GM21737 (cell line): ENCODE results near the gene MED16.

Experiments
- ATAC-seq: cut with Tn5 transposase; IDR thresholded peaks from one replicate; pipeline ENCODE4 v1.9.1; 2021; ENCODE audit warnings: mild to moderate bottlenecking, moderate library complexity; ENCODE audit not compliant: unreplicated experiment

MED16 gene, protein sequence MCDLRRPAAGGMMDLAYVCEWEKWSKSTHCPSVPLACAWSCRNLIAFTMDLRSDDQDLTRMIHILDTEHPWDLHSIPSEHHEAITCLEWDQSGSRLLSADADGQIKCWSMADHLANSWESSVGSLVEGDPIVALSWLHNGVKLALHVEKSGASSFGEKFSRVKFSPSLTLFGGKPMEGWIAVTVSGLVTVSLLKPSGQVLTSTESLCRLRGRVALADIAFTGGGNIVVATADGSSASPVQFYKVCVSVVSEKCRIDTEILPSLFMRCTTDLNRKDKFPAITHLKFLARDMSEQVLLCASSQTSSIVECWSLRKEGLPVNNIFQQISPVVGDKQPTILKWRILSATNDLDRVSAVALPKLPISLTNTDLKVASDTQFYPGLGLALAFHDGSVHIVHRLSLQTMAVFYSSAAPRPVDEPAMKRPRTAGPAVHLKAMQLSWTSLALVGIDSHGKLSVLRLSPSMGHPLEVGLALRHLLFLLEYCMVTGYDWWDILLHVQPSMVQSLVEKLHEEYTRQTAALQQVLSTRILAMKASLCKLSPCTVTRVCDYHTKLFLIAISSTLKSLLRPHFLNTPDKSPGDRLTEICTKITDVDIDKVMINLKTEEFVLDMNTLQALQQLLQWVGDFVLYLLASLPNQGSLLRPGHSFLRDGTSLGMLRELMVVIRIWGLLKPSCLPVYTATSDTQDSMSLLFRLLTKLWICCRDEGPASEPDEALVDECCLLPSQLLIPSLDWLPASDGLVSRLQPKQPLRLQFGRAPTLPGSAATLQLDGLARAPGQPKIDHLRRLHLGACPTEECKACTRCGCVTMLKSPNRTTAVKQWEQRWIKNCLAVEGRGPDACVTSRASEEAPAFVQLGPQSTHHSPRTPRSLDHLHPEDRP

DNA sequence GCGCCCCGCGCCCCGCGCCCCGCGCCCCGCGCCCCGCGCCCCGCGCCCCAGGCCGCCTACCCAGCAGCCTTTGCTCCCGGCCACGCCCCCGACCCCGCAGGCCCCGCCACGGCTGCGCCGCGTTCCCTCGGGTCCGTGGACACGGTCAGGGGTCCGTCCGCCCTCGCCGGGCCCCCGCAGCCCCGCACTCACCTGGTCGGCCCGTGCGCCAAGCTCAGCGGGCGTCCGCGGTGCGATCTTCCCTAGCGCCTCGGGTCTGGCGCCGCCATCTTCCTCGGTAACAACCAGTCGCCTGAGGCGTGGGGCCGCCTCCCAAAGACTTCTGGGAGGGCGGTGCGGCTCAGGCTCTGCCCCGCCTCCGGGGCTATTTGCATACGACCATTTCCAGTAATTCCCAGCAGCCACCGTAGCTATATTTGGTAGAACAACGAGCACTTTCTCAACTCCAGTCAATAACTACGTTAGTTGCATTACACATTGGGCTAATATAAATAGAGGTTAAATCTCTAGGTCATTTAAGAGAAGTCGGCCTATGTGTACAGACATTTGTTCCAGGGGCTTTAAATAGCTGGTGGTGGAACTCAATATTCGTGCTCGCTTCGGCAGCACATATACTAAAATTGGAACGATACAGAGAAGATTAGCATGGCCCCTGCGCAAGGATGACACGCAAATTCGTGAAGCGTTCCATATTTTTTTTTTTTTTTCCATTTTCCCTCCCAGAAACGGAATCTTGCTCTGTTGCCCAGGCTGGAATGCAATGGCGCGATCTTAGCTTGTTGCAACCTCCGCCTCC is at the start of gene MED16, which contains the start of gene RNU6-9:
Gene MED16, minus strand, starts transcription at position 294 of the 796 bp plus-strand sequence. CDS start 2,056 bp downstream, outside the sequence.
Gene RNU6-9, plus strand, starts transcription at position 591 of the 796 bp plus-strand sequence.
- peak; percentile 68 for ATAC-seq

DNA sequence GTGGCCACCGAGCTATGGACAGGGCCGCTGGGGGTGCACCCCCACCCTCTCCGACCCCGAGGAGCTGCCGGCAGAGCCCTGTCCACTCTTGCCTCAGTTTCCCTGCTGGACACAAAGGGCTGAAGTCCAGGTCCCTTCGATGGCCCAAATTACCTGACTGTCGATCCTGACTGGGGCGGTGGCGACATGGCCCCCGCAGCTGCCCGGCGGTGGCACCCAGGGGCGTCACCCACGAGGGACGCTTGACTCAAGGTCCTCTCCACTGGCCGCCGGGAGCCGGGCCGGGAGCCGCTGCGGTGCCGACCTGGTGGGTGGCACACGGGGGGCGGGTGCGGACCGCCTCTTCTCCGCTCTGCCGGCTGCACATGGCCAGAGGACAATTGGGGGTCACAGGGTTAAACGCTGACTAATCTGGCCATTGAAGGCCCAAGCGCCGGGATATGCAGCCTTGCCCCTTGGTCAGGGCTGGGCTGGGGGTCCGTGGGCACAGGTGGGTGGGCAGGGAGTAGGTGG is 49.2 kb upstream of the MED16 start:
- ATAC-seq: no peak

DNA sequence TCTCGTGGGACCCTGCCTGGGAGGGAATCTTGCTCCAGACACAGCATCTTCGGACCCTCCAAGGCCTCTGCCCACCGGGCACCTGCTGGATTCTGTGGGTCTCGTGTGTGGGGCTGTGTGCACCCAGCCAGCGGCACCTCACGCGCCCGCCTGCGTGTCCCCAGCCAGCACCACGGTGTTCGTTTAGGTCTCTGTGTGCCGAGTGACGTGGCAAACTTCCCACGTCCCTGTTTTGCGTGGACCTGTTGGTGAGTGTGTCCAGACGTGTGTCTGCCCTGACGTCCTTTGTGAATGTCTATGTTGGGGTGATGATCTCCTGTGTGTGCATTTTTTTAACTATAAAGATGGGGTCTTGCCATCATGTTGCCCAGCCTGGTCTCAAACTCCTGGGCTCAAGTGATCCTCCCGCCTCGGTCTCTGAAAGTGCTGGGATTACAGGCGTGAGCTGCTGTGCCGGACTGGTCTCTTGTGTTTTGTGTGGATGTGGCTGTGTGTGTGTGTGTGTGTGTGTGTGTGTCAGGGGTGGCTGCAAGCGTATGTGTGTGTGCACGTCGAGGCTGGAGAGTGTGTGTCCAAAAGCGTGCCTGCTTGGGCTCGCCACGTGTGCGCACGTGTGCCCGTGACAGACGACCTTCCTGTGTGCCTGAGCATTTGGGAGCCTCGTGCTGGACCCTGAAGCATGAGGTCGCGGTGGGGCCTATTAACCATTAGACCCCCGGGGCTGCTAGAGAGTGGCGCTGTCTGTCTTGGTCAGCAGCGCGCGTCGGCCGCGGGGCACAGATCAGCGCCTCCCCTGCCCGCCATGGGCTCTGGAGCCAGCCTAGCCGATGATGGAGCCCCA is 48.5 kb upstream of the MED16 start:
- ATAC-seq: no peak

DNA sequence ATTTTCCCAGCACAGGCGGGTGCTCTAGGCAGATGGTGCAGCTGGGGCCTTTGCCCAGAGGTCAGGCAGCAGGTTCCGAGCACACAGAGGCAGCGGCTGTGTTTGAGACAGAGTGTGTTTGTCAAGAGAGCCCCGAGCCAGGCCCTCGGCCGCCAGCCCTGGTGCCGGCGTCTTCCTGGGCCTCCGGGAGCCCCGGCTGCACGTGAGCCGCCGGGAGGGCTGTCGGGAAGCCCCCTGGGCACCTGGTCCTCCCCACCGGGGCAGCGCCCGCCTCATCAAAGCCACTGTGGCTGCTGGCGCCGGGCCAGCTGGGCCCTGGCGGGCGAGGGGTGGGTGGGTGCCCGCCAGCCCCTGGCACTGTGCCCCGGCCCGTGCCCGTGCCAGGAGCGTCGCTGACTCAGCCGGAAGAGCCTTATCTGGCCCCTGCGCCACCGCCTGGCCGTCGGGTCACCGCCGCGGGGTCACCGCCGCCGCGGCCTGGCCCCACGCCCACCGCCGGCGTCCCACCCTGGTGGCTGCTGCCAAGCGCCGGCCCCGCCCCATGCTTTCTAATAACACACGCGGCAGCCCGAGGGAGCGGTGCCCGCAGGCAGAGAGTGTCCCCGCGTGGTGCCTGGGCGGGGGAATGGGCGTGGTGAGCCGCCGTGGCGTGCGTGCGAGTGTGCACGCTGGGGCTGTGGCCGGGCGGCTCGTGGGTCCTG is 47.8 kb upstream of the MED16 start:
- ATAC-seq: no peak

DNA sequence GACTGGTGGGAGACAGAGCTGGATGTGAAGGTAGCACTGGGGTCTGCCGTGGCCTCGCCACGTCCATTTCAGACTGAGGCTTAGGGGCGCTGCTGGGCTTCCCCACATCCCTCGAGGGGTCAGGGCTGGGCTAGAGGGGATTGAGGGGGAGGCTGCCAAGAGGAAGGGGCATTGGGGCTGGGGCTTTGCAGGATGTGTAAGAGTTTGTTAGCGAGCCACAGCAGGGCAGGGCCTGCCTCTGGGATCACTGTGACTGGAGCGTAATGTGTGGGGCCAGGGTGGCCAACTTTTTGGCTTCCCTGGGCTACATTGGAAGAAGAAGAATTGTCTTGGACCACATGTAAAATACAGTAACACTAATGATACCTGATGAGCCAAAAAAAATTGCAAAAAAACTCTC is 46.9 kb upstream of the MED16 start:
- no peak for ATAC-seq

DNA sequence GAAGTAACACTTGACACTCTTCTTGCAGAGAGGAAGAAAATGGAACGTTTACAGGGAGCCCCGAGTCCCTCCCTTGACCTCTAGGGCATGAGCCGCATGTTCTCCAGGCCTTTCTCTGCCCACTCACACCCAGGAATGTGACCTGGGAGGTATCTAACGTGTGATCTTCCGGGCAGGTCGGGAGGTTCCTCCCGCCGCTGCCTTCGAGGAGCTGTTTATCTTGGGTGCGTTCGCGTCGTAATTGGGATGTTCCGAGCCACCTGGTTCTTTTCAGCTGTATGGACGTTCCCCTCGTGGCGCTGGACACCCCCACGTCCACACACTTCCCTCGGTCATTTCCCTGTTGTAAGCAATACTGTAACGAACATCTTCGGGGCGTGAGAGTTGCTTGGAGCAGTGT is 46.5 kb upstream of the MED16 start:
- ATAC-seq: no peak

DNA sequence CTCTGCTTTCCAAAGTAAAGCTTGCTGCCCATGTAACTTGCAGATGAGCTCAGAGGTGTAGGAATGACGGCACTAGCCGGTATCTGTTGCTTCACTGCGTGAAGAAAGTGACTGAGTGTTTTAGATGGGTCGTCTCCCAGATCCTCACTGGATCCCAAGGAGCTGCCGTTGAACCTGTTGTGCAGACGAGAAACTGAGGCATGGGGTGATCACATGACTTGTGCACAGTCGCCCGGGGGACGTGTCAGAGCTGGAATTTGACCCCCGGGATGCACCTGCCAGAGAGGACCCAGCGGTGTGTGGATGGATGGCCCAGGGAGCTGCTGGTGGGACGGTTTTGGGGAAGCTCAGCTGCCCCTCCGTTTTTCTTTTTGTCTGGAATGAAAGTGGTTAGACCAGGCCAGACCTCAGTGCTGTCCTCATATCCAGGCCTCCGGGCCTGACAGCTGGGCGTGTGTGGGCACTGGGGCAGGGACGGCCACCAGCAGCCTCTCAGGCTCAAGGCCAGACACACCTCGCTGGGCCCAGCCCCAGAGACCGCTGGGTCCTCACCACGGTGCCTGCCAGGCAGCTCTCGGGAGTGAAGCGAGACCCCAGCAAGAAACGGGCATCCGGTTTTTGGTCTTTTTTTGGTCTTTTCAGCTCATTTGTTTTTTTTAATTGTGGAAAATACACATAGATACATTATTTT is 45.4 kb upstream of the MED16 start:
- no peak for ATAC-seq

DNA sequence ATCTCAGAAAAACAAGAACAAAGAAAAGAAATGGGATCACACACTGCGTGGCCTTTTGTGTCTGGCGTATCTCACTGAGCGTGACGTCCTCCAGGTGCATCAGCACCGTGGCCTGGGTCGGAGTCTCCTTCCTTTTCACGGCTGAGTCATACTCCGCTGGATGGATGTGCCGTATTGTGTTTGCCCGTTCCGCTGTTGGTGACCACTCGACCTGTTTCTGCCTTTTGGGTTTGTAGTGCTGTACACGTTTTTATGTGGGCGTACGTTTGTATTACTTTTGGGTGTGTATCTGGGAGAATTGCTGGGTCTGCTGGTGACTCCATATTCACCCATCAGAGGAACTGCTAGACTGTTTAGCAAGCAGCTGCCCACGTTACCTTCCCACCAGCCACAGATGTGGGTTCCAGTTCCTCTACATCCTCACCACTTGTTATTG is 44.3 kb upstream of the MED16 start:
- ATAC-seq: no peak

DNA sequence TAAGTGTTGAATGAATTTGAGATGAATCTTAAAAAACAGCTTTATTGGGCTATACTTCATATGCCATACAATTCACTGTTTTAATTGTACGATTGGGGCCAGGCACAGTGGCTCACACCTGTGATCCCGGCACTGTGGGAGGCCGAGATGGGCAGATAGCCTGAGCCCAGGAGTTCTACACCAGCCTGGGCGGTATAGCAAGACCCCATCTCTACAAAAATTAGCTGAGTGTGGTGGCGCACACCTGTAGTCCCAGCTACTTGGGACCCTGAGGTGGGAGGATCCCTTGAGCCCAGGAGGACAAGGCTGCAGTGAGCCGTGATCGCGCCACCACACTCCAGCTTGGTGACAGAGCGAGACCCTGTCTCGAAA is 43.2 kb upstream of the MED16 start:
- ATAC-seq: no peak

DNA sequence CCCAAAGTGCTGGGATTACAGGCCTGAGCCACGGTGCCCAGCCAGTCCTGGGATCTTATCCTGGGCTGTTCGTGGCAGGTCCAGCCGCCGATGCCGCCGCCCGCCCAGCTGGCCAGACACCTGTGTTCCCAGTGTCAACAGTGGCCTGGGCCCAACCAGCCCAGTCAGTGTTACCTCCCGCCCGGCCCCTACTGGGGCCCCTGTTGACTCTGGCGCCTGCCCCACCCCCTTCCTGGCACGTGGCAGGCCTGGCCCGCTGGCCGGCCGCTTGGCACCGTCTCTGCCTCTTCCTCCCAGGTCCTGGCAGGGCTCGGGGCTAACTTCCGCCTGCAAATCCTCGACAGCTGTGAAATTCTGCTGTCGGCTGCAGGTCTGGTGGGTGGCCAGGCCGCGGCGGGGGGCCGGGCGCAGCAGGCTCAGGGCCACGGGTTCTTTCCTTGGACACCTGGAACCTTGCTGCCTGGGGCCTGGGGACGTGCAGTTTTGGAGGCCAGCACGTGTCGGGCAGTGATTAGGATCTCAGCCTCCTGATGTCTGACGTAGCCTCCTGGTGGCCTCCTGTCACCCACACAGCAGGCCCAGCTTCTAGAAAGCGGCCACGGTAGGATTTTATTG is 42.0 kb upstream of the MED16 start:
- ATAC-seq: no peak

DNA sequence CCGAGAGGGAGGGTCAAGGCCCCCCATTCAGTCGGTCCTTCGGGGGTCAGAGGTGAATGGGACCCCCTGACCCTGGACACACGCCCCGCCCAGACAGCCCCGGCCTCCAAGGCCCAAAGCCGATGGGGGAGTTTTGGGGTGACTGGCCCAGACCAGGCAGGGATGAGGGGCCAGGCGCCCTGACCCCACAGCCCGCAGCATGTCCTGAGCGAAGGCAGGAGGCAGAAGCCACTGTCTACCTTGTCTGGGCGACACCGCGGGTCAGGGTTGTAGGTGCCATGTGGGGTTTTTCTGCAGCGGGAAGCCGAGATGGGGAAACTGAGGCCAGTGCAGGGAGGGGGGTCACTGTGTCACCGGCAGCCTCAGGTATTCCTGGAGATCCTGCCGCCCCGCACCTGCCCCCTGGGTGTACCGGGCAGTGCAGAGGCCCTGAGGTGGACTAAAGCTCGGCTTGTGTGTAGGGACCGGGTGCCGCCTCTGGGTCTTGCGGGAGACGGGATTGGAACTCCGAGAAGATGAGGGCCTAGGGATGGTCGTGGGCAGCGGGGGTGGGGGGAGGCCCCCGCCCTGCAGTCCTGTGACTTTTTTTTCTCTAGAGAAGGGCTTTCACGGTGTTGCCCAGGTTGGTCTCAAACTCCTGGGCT is 41.3 kb upstream of the MED16 start:
- ATAC-seq: no peak

DNA sequence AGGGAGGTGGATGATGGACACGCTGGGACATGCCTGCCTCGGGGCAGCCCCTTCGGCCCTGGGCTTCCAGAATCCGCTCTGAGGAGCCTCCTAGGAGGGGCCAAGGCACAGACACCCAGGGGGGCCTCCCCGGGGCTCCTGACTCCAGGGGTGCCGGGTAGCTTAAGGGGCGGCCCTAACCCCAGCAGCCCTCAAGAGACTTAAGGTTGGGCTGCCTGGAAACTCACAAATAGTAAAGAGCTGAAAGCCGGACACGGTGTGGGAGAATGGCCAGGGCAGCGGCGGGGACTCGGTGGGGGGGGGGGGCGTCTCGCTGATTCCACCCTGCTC is 40.5 kb upstream of the MED16 start:
- ATAC-seq: no peak

DNA sequence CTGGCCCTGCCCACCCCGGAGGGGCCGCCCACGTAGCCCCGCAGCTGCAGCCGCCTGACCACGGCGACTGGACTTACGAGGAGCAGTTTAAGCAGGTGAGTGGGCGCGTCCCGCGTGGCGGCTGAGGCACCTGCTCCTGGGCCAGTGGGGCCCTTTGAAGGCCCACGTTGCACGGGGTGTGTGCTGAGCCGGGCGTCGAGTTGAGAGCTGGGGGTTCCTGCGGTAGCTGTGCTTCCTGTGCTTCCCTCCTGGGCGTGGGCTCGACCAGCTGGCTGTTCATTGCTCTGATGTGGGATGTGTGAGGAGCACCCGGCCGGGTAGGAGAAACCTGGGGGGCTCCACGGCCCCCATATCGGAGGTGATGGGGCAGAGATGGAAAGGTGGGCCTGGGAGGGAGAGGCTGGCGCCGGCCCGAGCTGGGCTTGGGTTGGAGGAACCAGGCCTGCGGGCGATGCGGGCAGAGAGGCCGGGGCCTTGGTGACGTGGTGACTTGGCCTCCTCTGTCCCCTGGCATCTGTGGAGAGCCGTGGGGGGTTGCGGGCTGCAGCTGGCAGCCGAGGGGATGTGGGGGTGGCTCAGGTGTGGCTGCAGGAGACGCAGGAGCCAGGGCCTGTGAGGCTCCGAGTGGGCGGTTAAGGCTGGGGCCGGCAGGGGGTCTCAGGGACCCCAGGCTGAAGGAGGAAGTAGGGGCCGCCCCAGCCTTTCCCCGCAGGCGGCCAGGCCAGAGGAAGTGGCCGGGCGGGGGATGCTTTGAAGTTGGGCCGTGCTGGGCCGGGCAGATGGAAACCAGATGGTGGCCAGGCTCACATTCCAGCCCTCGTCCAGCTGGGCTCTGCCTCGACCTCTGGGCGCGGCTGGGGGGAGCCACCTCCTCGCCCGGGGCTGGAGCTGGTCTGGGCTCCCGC is 39.9 kb upstream of the MED16 start:
- ATAC-seq: no peak

DNA sequence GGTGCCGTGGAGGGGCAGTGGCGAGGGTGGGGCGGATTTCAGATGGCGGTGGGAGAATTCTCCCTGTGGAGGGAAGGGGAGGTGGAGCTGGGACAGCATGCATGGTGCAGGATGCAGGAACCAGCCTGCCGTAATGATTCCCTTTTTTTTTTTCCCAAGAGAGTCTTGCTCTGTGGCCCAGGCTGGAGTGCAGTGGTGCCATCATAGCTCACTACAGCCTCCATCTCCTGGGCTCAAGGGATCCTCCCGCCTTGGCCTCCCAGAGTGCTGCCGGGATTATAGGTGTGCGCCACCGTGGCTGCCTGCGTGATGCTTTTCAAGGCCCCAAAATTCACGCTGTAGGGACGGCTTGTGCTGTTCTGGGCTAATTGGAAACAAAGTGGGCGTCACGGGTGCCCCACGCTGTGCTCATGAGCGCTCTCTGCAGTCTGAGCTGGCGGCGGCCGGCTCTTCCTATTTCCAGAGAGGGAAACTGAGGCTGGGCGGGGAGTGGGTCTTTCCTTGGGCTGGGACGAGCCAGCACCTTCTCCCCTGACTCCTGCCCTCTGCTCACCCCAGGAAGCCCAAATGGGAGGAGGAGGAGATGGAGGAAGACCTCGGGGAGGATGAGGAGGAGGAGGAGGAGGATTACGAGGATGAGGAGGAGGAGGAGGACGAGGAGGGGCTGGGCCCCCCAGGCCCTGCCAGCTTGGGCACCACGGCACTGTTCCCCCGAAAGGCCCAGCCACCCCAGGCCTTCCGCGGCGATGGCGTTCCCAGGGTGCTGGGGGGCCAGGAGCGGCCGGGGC is 39.1 kb upstream of the MED16 start:
- no peak for ATAC-seq

DNA sequence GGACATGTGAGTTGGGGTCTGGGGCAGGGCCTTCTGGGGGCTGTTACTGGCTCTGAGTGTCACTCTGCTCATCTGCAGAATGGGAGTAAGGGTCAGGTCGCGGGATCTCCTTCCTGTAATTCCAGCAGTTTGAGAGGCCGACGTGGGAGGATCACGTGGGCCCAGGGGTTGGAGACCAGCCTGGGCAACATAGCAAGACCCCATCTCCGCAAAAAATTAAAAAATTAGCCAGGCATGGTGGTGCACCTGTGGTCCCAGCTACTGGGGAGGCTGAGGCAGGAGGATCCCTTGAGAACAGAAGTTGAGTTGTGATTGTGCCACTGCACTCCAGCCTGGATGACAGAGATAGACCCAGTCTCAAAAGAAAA is 36.9 kb upstream of the MED16 start:
- no peak for ATAC-seq

DNA sequence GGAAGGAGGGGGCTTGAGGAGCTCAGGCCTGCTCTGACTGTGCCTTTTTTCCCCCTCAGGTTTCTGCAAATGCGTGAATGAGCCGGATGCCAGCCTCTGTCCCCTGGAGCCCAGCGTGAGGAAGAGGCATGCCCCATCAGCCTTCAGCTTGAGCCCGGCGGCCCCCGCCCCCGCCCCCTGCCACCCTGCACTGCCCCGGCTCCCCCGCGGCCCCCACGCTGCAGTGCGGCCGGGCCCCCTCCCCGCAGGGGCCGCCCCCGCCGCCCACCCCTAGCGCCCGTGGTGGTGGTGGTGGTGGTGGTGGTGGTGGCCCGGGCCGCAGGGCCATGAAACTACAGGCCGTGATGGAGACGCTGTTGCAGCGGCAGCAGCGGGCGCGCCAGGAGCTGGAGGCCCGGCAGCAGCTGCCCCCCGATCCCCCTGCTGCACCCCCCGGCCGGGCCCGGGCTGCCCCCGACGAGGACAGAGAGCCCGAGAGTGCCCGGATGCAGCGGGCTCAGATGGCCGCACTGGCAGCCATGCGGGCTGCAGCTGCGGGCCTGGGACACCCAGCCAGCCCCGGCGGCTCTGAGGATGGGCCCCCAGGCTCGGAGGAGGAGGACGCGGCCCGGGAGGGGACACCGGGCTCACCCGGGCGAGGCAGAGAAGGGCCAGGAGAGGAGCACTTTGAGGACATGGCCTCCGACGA is 36.4 kb upstream of the MED16 start:
- no peak for ATAC-seq
